ENCODE data around the gene PYGM. TPM values are rescaled to one million over a fixed set of nuclear protein-coding genes. Genes with fewer than 3 reads are reported as not detected.

Gene PYGM
- total RNA-seq, 4 donors from 2014 or later: 2.1 to 25.9 (median 12.2) TPM

DNA sequence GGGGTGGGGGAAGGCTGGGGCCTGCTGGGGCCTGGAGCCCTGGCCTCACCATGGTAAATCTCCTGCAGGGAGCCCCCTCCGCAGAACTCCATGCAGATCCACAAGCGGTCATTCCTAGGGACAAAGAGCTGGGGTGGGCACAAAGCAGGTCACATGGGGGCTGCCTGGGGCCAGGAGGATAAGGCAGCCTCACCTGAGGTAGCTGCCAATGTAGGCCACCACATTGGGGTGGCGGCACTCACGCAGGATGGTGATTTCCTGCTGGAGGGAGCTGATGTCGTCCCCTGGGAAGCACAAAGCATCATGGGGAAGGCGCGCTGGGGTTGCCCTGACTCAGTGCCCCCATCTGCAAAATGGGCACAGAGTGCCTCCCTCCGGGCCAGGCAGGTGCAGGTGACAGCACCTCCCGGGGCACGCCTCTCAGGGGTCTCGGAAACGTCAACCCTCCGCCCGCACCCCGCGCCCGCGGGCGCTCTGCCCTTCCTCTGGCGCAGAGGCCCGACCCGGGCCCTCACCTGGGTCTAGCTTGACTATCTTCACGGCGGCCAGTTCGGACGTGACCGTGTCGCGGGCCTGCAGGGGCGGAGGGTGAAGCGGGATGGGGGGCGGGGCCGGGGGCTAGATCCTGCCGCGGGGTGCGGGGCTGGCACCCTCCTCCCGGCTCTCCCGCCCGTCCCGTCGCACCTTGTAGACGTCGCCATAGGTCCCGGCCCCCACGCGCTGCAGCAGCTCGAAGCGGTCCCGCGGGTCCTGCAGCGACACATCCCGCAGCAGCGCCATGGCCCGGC is 42.8 kb upstream of the PYGM start:
- DNase-seq (ENCODE audit: low spot score): no peak
- no peak for ATAC-seq (ENCODE audit: low FRiP score)
- TF ChIP-seq, protein P1, sequence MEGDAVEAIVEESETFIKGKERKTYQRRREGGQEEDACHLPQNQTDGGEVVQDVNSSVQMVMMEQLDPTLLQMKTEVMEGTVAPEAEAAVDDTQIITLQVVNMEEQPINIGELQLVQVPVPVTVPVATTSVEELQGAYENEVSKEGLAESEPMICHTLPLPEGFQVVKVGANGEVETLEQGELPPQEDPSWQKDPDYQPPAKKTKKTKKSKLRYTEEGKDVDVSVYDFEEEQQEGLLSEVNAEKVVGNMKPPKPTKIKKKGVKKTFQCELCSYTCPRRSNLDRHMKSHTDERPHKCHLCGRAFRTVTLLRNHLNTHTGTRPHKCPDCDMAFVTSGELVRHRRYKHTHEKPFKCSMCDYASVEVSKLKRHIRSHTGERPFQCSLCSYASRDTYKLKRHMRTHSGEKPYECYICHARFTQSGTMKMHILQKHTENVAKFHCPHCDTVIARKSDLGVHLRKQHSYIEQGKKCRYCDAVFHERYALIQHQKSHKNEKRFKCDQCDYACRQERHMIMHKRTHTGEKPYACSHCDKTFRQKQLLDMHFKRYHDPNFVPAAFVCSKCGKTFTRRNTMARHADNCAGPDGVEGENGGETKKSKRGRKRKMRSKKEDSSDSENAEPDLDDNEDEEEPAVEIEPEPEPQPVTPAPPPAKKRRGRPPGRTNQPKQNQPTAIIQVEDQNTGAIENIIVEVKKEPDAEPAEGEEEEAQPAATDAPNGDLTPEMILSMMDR (IDR thresholded peaks at IDR 0.05): no peak

DNA sequence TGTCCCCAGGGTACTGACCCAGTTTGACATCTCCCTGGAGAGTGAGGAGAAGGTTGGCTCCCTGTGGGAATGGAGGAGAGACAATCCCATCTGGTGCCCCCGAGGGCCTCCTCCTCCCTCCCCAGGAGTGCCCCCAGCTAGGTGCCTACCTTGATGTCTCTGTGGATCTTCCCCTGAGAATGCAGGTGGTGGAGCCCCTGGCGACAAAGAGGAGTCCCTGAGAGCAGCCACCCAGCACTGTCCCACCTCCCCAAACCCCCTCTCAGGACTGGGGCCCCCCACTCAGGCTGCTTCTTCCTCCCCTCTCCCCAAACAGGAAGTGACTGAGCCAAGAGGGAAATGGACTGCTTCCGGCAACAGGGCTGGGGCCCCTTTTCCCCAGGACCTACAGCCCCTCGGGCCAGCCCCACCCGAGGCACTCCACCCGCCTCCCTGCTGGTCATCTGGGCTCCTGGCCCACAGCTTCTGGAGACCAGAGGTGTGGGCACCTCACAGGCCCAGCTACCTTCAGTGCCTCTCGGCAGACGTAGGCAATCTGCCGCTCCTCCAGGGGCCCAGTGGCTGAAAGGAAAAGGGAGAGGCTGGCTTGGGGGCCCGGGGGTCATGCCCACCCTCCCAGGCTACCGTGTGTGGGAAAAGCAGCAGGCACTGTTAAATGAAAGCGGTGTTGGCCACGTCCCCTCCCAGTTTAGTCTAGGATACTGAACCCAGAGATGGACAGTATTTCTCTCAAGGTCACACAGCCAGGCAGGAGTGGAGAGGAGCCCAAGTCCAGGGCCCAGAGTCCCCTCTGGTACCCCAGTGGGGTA is 42.0 kb upstream of the PYGM start:
- TF ChIP-seq, protein P1 (IDR thresholded peaks at IDR 0.05): no peak
- ATAC-seq (ENCODE audit: low FRiP score) (no peak), DNase-seq (ENCODE audit: low spot score) (no peak)

- TF ChIP-seq, protein P1 (IDR thresholded peaks at IDR 0.05): no peak
- DNase-seq (ENCODE audit: low spot score): no peak
- ATAC-seq (ENCODE audit: low FRiP score): no peak
These were observed 41.3 kb upstream of the PYGM start for GRCh38 chr11:64801158-64801464.

DNA sequence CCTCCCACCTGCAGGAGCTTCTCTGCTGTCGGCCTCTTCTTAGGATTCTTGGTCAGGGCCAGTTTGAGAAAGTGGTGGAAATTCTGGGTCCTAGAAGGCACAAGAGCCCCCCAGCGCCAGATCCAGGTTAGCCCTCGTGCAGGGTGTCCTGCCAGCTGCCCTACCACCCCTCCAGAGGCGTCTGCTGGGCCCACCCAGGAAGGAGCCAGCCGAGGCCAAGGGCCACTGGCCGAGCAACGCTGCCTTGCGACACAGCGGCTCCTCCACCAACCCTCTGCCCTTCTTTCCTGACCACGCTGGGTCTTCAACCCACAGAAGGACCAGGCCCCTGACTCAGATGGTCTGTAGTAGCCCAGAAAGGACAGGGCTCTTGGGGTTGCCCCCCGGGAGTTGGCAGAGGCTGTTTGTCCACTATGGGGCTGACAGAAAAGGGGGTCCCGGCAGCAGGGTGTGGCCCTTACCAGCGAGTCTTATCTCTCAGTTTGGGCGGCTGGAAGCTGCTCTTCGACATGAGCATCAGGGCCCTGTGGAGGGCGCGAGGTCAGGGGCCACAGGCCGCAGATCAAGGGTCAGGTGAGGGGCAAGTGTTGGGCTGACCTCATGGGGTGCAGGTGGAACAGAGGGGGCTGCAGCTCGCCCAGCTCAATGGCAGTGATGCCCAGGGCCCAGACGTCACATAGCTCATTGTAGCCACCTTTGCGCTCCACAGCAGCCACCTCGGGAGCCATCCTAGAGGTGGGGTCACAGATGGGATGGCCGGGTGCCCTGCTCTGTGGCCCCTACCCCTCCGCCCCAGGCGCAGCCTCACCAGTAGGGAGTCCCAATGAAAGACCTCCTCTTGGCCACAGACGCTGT is 40.8 kb upstream of the PYGM start:
- no peak for ATAC-seq (ENCODE audit: low FRiP score)
- TF ChIP-seq, protein P1 (IDR thresholded peaks at IDR 0.05): no peak
- no peak for DNase-seq (ENCODE audit: low spot score)

DNA sequence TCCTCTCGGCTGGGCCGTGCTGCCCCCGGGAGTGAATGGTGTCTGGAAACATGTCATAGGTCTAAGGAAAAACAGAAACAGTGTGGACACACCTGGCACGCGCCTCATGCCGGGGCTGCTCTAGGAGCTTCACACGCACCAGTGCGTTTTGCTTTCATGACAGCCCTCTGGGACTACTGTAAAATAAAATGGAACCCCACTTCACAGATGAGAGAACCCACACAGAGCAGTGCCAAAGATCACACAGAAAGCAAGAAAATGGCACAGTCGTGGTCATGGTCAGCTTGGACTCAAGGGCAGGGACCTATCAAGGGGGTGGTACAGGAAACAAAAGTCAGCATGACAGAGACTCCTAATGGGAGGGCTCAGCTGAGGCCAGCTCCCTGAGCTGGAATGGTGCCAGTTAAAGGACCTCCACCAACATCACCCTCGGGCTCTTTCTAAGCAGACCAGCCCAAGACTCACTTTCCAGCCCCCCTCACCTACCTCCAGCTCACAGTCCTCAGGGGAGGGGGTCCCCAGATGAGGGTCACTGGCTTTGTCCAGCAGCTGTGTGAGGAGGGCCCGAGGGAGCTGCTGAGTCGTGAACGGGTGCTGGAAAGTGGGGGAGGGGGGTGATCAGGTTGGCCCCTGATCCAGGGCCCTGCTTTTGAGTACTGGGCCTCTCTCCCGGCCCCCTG is 40.0 kb upstream of the PYGM start:
- DNase-seq (ENCODE audit: low spot score) (no peak), ATAC-seq (ENCODE audit: low FRiP score) (no peak)

DNA sequence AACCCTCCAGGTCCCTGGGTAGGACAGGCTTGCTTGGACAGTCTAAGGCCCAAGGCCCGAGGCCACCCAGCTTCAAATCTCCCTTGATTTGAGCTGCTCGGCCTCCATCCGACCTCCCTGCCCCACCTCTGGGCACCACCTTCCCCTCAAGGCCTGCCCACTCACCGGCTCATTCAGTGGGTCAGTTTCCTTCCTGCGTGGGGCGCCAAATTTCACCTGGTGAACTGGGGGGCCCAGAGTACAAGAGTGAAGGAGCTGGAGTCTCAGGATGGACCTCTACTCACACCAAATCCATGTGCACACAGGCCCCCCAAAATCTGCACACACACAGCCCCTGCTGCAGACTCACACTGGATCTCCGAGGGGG is 39.5 kb upstream of the PYGM start:
- TF ChIP-seq, protein P1 (IDR thresholded peaks at IDR 0.05): no peak
- DNase-seq (ENCODE audit: low spot score) (no peak), ATAC-seq (ENCODE audit: low FRiP score) (no peak)

More for the DNA sequence above, 40.0 kb upstream of the PYGM start:
- TF ChIP-seq, protein P1 (IDR thresholded peaks at IDR 0.05): no peak
